Glomerular visceral epithelial cell (primary cell): ENCODE data around the gene CD160.
"Not testable (repeated sequence)": the region's sequence is repeated elsewhere in the genome, so short reads cannot be mapped to it uniquely, and the experiment has no call there.

Source experiments
- DNase-seq: peaks from one replicate; pipeline ENCODE4 v3.0.0-alpha.2; 2016; ENCODE audit errors: extremely low spot score

The CD160 gene

DNA sequence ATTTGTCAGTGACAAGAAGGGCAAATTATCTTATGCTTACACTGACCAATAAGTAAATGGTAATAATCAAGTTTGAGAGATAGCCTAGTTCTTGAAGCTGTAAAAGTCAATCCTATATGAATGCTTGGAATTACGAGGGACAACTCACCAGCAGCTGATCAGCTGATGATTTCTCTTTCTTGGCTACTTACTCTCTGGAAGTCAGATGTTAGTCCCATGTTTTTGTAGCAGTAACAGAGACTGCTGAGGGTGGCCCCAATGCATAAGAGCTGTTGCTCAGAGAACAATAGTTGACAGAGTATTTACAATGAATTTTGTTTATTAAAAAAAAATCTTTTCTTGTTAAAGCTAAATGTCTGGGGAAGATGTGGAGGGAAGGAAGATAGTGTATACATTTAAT is 39.3 kb downstream of the CD160 start:
- DNase-seq = no peak

DNA sequence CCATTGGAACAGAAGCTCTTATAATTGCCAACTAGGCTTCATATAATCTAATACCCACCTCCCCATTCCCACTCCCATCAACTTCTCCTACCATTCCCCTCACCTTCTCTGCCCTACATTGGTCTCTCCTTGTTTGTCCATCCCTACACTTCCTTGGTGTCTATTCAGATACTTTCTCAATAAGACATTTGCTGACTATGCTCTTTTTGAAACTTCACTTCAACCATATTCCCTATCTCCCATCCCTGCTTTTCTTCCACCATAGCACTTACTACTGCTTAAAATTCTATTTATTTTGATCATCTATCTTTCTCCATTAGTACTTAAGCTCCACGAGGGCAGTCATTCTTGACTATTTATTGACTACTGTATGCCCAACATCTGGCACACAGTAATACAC is 40.4 kb downstream of the CD160 start:
- DNase-seq = no peak

DNA sequence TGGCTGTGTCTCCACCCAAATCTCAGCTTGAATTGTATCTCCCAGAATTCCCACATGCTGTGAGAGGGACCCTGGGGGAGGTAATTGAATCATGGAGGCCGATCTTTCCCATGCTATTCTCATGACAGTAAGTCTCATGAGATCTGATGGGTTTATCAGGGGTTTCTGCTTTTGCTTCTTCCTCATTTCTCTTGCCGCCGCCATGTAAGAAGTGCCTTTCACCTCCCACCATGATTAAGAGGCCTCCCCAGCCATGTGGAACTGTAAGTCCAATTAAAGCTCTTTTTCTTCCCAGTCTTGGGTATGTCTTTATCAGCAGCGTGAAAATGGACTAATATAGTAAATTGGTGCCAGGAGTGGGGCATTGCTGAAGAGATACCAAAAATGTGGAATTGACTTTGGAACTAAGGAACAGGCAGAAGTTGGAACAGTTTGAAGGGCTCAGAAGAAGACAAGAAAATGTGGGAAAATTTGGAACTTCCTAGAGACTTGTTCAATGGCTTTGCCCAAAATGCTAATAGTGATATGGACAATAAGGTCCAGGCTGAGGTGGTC is 41.2 kb downstream of the CD160 start:
- DNase-seq = not testable (repeated sequence)

DNA sequence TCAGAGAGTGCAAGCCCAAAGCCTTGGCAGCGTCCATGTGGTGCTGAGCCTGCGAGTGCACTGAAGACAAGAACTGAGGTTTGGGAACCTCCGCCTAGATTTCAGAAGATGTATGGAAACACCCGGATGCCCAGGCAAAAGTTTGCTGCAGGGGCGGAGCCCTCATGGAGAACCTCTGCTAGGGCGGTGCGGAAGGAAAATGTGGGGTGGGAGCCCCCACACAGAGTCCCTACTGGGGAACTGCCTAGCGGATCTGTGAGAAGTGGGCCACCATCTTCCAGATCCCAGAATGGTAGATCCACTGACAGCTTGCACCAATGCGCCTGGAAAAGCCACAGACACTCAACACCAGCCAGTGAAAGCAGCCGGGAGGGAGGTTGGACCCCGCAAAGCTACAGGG is 42.2 kb downstream of the CD160 start:
- not testable (repeated sequence) for DNase-seq

DNA sequence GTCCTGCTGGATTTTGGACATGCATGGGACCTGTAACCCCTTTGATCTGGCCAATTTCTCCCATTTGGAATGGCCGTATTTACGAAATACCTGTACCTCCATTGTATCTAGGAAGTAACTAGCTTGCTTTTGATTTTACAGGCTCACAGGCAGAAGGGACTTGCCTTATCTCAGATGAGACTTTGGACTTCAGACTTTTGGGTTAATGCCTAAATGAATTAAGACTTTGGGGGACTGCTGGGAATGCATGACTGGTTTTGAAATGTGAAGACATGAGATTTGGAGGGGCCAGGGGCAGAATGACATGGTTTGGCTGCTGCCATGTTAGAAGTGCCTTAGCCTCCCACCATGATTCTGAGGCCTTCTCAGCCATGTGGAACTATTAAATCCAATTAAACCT is 42.7 kb downstream of the CD160 start:
- not testable (repeated sequence) for DNase-seq

DNA sequence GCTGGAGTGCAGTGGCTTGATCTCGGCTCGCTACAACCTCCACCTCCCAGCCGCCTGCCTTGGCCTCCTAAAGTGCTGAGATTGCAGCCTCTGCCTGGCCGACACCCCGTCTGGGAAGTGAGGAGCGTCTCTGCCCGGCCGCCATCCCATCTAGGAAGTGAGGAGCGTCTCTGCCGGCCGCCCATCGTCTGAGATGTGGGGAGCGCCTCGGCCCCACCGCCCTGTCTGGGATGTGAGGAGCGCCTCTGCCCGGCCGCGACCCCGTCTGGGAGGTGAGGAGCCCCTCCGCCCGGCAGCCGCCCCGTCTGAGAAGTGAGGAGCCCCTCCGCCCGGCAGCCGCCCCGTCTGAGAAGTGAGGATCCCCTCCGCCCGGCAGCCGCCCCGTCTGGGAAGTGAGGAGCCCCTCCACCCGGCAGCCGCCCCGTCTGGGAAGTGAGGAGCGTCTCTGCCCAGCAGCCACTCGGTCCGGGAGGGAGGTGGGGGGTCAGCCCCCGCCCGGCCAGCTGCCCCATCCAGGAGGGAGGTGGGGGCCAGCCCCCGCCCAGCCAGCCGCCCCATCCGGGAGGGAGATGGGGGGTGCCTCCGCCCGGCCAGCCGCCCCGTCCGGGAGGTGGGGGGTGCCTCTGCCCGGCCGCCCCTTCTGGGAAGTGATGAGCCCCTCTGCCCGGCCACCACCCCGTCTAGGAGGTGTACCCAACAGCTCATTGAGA is 45.1 kb downstream of the CD160 start:
- DNase-seq = not testable (repeated sequence)

DNA sequence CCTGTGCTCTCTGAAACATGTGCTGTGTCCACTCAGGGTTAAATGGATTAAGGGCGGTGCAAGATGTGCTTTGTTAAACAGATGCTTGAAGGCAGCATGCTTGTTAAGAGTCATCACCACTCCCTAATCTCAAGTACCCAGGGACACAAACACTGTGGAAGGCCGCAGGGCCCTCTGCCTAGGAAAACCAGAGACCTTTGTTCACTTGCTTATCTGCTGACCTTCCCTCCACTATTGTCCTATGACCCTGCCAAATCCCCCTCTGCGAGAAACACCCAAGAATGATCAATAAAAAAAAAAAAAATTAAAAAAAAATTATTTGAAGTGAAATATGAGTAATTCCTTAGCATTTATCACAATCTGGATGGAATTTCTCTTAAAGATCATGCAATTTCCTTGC is 45.8 kb downstream of the CD160 start:
- not testable (repeated sequence) for DNase-seq

DNA sequence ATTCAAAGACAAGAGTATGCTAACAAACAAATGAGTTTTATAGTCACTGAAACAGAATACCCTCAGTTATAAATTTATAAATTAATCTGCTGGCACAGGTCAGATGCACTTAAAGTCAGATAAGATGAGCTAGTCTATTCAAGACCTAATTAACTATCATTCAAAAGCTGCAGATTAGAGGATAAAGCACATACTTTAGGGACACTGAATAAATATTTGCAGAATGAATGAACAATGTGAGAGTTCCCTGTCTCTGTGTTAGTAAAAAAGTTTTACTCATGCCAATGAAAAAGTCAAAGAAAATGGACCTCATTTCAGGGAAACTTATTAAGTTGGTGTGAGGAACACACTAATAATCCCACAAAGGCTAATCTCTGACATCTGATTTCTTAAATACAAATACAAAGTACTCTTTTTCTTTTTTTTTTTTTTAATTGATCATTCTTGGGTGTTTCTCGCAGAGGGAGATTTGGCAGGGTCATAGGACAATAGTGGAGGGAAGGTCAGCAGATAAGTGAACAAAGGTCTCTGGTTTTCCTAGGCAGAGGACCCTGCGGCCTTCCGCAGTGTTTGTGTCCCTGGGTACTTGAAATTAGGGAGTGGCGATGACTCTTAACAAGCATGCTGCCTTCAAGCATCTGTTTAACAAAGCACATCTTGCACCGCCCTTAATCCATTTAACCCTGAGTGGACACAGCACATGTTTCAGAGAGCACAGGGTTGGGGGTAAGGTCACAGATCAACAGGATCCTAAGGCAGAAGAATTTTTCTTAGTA is 46.5 kb downstream of the CD160 start:
- DNase-seq = not testable (repeated sequence)

DNA sequence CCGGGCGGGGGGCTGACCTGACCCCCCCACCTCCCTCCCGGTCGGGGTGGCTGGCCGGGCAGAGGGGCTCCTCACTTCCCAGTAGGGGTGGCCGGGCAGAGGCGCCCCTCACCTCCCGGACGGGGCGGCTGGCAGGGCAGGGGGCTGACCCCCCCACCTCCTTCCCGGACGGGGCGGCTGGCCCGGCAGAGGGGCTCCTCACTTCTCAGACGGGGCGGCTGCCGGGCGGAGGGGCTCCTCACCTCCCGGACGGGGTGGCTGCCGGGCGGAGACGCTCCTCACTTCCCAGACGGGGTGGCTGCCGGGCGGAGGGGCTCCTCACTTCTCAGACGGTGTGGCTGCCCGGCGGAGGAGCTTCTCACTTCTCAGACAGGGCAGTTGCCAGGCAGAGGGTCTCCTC is 47.6 kb downstream of the CD160 start:
- DNase-seq = not testable (repeated sequence)

DNA sequence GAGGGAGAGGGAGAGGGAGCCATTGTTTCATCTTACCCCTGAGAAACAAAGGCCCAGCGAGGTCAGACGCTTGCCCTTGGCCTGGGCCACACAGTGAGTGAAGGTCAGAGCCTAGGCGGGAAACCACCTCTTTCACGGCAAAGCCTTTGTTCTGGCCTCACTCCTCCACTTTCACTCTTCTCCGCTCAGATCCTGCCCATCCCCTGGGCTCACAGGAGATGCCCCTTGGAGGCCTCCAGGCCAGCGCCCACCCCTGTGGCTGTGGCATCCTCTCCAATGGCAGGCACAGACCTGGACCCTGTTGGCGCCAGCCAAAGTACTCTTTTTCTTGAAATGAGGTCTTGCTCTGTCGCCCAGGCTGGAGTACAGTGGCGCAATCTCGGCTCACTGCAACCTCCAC is 48.7 kb downstream of the CD160 start:
- not testable (repeated sequence) for DNase-seq

DNA sequence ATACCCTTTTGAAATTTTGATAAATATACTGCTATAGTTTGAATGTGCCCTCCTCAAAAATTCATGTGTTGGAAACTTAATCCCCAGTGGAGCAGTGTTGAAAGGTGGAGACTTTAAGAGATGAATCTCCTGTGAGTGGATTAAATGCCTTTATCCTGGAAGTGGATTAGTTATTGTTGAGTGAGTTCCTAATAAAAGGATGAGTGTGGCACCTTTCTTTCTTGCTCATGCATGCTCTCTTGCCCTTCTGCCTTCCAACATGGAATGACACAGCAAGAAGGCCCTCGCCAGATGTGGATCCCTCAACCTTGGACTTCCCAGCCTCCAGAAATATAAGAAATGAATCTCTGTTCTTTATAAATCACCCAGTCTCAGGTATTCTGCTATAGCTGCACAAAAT is 51.8 kb downstream of the CD160 start:
- no peak for DNase-seq

DNA sequence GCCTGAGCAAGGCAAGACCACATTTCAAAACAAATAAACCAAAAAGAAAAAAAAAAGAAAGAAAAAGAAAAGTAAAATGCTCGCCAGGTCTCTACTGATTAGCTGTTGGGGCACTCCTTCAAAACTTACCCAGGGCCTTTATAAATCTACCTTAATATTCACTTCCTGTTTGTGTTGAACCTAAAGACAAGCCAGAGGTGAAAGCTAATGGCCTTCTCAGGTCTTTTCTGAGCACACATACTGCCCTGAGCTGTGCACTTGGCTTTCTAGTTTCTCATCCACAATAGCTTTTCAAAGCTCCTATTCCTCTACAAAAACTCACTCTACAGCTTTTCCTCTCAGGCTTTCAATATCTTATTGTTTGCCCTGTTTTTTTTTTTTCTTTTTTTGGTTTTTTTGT is 54.1 kb downstream of the CD160 start:
- no peak for DNase-seq

DNA sequence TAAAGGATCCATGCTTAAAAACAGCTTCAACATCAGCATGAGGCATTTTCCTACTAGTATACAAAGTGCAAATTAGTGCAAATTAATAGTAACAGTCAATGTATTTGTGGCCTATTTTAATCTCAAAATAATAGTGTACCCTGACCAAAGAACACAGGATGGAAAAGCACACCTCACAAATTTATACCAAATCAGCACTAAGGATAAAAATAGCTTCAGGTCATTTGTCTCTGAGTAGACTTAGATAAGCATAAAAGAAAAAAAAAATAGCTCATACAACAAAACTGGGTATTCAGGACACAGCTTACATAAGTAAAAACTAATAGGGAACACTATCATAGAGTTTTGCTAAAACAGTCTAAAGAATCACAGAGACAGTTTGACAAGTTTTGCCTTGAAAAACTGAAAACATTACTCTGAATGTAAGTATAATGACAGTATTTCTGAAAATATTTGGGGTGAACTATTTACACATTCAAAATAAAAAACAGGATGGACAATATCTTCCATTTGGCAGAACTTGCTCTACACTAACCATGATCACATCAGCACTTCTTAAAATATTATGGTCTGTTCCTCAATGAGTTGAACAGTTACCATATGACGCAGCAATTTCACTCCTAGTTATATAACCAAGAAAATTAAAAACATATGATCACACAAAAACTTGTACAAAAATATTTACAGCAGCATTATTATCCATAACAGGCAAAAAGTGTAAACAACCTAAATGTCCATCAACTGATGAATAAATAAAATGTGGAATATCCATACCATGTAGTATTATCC is 58.3 kb downstream of the CD160 start:
- no peak for DNase-seq

DNA sequence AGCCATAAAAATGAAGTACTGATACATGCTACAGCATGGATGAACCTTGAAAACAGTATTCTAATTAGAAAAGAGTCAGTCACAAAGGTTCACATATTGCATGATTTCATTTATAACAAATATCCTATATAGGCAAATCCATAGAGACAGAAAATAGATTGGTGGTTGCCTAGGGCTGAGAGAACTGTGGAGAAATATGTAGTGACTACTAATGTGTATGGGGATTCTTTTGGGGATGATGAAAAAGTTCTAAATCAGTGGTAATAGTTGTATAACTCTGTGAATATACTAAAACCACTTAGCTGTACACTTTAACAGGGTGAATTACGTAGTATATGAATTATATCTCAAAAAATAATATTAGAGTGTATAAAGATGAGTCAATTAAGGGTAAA is 58.8 kb downstream of the CD160 start:
- no peak for DNase-seq

DNA sequence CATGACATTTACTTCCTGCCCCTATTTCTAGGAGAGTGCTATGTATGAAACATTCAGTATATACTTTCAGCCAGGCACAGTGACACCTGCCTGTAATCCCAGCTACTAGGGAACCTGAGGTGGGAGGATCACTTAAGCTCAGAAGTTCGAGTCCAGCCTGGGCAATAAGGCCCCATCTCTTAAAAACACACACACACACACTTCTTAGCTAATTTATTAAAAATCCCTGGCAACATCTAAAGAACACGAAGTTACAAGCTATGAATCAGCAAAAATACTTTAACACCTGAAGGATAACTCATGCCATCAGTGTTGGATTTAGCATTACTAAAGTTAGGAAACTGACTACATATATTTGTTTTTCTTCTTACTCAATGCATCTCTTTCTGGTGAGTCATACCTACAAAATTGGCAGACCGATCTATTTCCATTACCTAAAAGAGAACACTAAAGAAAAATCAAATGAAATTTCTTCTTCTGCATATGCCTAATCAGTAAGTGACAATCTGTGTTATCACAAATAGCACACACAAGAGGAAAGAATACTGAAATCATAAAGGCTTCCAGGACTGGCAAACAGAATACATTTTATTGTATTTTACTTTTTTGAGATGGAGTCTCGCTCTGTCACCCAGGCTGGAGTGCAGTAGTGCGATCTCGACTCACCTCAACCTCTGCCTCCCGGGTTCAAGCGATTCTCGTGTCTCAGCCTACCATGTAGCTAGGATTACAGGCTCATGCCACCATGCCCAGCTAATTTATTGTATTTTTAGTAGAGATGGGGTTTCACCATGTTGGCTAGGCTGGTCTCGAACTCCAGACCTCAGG is 63.2 kb downstream of the CD160 start:
- peak; percentile 80 for DNase-seq

DNA sequence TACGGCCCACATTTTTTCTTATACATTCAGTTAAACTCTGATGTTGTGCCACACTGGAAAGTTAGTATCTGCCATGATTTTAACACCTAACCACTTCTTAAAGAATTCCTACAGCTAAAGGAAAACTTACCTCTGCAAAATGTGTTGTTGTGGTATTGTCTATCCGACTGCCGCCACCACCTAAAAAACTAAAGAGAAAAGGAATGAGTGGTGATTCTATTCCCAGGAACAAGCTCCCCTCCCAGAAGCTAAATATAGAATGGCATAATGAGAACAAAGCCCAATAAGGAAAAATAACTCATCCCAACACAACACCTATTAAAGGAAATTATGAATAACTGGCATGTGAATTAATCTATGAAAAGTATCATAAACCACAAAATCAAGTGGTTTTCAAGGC is 65.1 kb downstream of the CD160 start:
- DNase-seq = no peak

DNA sequence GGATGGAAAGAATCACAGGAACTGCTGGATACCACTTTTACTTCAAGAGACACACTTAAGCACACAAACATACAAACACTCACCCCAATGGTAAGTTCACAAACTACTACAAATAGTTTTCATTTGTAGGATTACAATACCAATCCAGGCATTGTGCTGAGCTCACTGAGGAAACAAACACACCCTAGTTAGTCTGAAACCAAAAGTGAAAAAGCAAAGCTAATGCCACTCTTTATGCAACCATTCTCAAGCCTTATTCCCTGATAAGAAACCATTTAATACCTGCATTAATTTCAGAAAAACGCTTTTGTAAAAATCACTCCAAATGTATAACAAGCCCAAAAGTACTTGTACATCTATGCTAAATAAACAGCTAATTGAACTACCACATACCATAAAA is 66.2 kb downstream of the CD160 start:
- no peak for DNase-seq

DNA sequence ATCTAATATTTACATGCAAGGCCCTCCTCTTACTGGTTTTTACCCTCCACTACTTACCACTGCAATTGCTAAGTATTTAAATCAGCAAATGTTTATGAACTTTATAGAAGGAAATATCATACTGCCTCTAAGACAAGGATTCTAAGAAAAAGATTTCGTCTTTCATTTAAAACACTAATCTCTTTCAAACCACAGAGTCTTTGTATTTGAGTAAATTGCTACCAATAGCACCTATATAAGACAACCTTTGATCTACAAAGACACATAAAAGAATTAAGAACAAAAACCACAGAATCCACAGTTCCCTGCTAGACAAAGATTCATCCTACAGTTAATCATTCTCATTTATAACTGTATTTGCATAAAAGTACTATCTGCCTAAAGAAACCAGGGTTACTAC is 67.0 kb downstream of the CD160 start:
- DNase-seq = no peak

DNA sequence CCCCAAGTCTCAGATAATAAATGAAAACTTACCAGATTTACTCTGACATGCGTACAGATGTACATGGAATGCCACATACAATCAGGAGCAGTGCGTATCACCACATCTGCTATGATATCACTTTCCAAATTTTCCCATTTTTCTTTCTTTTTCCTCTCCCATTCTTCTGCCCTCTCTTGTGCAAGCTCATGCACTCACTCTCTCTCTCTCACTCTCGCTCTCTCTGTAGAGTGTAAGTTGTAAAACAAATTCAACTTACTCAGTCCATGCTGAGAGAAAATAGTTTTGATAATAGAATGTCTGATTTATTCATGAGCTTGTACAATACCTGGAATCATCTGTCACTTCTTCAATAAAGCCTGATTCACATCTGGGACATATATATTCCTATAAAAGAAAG is 69.3 kb downstream of the CD160 start:
- no peak for DNase-seq
